Fibroblast of lung (primary cell): ENCODE results near the gene MYZAP. TPM values are rescaled to one million over a fixed set of nuclear protein-coding genes. Genes with fewer than 3 reads are reported as not detected.

ENCODE experiments used
- DNase-seq, 2 donors: peaks; one replicate each; pipeline versions ENCODE4 v3.0.0 to v3.0.0-alpha.2; 2010; ENCODE audit warnings: low read depth in 2 of 2
- H2AFZ ChIP-seq: 2 replicates; pipeline ENCODE4 v1.5.1; 2012; ENCODE audit warnings: low read length, control low read depth, inconsistent platforms
- H3K27ac ChIP-seq: 2 replicates; pipeline ENCODE4 v1.5.1; 2011; ENCODE audit warnings: low read length, control low read depth; ENCODE audit not compliant: insufficient read depth
- H3K27me3 ChIP-seq: 2 replicates; pipeline ENCODE4 v1.5.1; 2011; ENCODE audit warnings: mild to moderate bottlenecking, low read length; ENCODE audit not compliant: control insufficient read depth, insufficient read depth
- H3K36me3 ChIP-seq: 2 replicates; pipeline ENCODE4 v1.5.1; 2011; ENCODE audit warnings: low read length; ENCODE audit not compliant: control insufficient read depth, insufficient read depth
- H3K4me1 ChIP-seq: 2 replicates; pipeline ENCODE4 v1.5.1; 2011; ENCODE audit warnings: low read length; ENCODE audit not compliant: control insufficient read depth, insufficient read depth; ENCODE audit errors: extremely low read depth
- H3K4me2 ChIP-seq: 2 replicates; pipeline ENCODE4 v1.5.1; 2011; ENCODE audit warnings: low read length, control low read depth; ENCODE audit not compliant: insufficient read depth; ENCODE audit errors: extremely low read depth
- H3K4me3 ChIP-seq, 4 experiments: fragments of 200-600 bp in 1 of 4; sonication (generic) in 1 of 4; replicated peaks in 1 of 4; 2 replicates each; pipeline ENCODE4 v1.5.1; 2011 to 2016; ENCODE audit warnings: low read length in 4 of 4, low read depth in 3 of 4, mild to moderate bottlenecking in 3 of 4, control low read depth in 2 of 4, inconsistent platforms in 1 of 4, mixed read lengths in 1 of 4; ENCODE audit not compliant: insufficient read depth in 1 of 4; ENCODE audit errors: control extremely low read depth in 1 of 4
- H3K79me2 ChIP-seq: 2 replicates; pipeline ENCODE4 v1.5.1; 2012; ENCODE audit warnings: mild to moderate bottlenecking, low read length, inconsistent platforms; ENCODE audit not compliant: control insufficient read depth, insufficient read depth
- H3K9ac ChIP-seq: 2 replicates; pipeline ENCODE4 v1.5.1; 2011; ENCODE audit warnings: mild to moderate bottlenecking, low read length, control low read depth; ENCODE audit not compliant: insufficient read depth
- H3K9me3 ChIP-seq: 2 replicates; pipeline ENCODE4 v1.5.1; 2012; ENCODE audit warnings: low read depth, low read length; ENCODE audit not compliant: control insufficient read depth, insufficient read depth
- H4K20me1 ChIP-seq: 2 replicates; pipeline ENCODE4 v1.5.1; 2011; ENCODE audit warnings: low read length; ENCODE audit not compliant: control insufficient read depth, insufficient read depth; ENCODE audit errors: extremely low read depth
- CTCF ChIP-seq, 2 donors: IDR thresholded peaks in 1 of 2; conservative IDR thresholded peaks in 1 of 2; 1 replicate in 1 of 2; 2 replicates in 1 of 2; pipeline ENCODE4 v1.5.1; 2011 to 2012; ENCODE audit warnings: low read length in 2 of 2, control low read depth in 1 of 2, inconsistent platforms in 1 of 2, low read depth in 1 of 2, mild to moderate bottlenecking in 1 of 2
- EZH2 ChIP-seq: IDR thresholded peaks from 2 replicates; pipeline ENCODE4 v1.5.1; 2012; ENCODE audit warnings: low read length, control low read depth, mild to moderate bottlenecking; ENCODE audit errors: missing control alignments
- polyA plus RNA-seq, 2 donors: library from polyadenylated mRNA; depleted of rRNA in 1 of 2; stranded (reverse) in 1 of 2; unstranded in 1 of 2; fragments of >200 nt; gene quantifications; 2 replicates each; pipeline ENCODE4 v1.2.1, GENCODE V29; 2011 to 2012; ENCODE audit warnings: missing spikeins in 1 of 2
- total RNA-seq: library from RNA; depleted of rRNA; stranded (reverse); fragments of >200 nt; gene quantifications from 2 replicates; pipeline ENCODE4 v1.2.1, GENCODE V29; 2014

MYZAP gene
- total and polyA plus RNA-seq, 2 donors (not counting 1 experiment from before 2014, with no cell fraction given): 0.17 TPM; not detected in 1

DNA sequence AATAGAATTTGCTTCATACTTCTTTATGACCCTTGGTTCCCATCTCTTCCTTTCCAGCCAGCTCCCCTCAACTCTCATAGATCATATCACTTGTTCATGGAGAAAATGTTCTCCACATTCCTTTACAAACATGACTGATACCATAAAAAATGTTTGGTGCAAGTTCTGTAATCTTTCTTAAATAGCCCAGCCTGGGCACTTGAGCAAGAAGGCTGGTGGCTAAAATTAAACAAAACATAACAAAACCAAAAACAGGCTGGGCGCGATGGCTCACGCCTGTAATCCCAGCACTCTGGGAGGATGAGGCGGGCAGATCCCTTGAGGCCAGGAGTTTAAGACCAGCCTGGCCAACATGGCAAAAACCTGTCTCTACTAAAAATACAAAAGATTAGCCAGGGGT, 105.9 kb downstream of the MYZAP start:
- Histone ChIP-seq H3K9me3 (no peaks in the 10 kb centered on the region), H2AFZ (no peak overlapping the region), H3K4me2 (no peak overlapping the region), H4K20me1 (no peaks in the 10 kb centered on the region), H3K9ac (no peak overlapping the region), H3K27me3 (no peaks in the 10 kb centered on the region), H3K36me3 (no peaks in the 10 kb centered on the region), H3K4me3 (no peak overlapping the region), H3K27ac (no peak overlapping the region), H3K4me1 (no peaks in the 10 kb centered on the region), H3K79me2 (no peaks in the 10 kb centered on the region)
- no peak for TF ChIP-seq CTCF (conservative IDR thresholded peaks at IDR 0.05 in 1 of 2, IDR thresholded peaks at IDR 0.05 in 1 of 2; ENCODE audit: low read depth in 1 of 2, low read length in 2 of 2)
- TF ChIP-seq EZH2: no peak
- DNase-seq: peak; percentile 10 to 70

GRCh38 chr15:57698243-57698642, 106.5 kb downstream of the MYZAP start:
- DNase-seq: no peak
- H3K36me3 ChIP-seq: no peaks in the 10 kb centered on the region
- H3K79me2 ChIP-seq: no peaks in the 10 kb centered on the region
- no peak overlapping the region for H3K27ac ChIP-seq
- TF ChIP-seq EZH2: no peak
- TF ChIP-seq CTCF (conservative IDR thresholded peaks at IDR 0.05 in 1 of 2, IDR thresholded peaks at IDR 0.05 in 1 of 2; ENCODE audit: low read depth in 1 of 2, low read length in 2 of 2): no peak
- no peak overlapping the region for H3K4me2 ChIP-seq
- no peak overlapping the region for H3K9ac ChIP-seq
- H2AFZ ChIP-seq: no peak overlapping the region
- H3K27me3 ChIP-seq: no peaks in the 10 kb centered on the region
- no peaks in the 10 kb centered on the region for H4K20me1 ChIP-seq
- H3K4me3 ChIP-seq: no peak overlapping the region
- no peaks in the 10 kb centered on the region for H3K4me1 ChIP-seq
- no peaks in the 10 kb centered on the region for H3K9me3 ChIP-seq

DNA sequence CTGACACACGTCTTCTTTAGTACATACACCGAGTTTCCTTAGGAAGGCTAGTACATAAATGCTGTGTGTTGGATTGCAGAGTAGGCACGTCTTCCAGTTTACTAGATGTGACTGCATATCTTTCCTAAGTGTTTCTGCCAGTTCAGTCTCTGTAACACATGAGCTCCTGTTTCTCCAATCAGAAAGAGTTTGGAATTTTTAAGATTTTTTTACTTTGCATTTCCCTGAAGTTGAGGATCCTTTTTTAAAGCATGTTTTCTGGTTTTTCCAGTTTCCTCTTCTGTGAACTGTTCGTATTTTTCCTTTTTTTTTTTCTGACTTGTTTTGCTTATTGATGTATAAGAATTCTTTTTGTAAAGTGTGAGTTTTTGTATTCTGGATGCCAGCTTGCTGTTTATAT, 107.3 kb downstream of the MYZAP start:
- no peaks in the 10 kb centered on the region for H3K9me3 ChIP-seq
- H3K9ac ChIP-seq: no peak overlapping the region
- H3K4me3 ChIP-seq: no peak overlapping the region
- no peaks in the 10 kb centered on the region for H3K27me3 ChIP-seq
- no peak overlapping the region for H3K4me2 ChIP-seq
- H2AFZ ChIP-seq: no peak overlapping the region
- TF ChIP-seq CTCF (conservative IDR thresholded peaks at IDR 0.05 in 1 of 2, IDR thresholded peaks at IDR 0.05 in 1 of 2; ENCODE audit: low read depth in 1 of 2, low read length in 2 of 2) (no peak), EZH2 (no peak)
- DNase-seq: no peak
- no peaks in the 10 kb centered on the region for H4K20me1 ChIP-seq
- no peaks in the 10 kb centered on the region for H3K36me3 ChIP-seq
- no peak overlapping the region for H3K27ac ChIP-seq
- H3K79me2 ChIP-seq: no peaks in the 10 kb centered on the region
- H3K4me1 ChIP-seq: no peaks in the 10 kb centered on the region
